Activated T-helper 1 cell treated with anti-CD3 and anti-CD28 coated beads, Interleukin-12 subunit alpha, Interleukin-12 subunit beta, Interleukin-2, Interleukin-4 antibody, amounts not matched to agents 30 ng/mL and 10 ng/mL and 1 ng/mL, durations not matched to agents 14 hours and 24 hours and 36 hours (primary cell): Measurements from ENCODE around the gene GPAT3. TPM values are rescaled to one million over a fixed set of nuclear protein-coding genes. Genes with fewer than 3 reads are reported as not detected.

Experiments used
- DNase-seq: peaks from one replicate; pipeline ENCODE4 v3.0.0; 2021; ENCODE audit warnings: low spot score
- H3K27ac Mint-ChIP-seq: one replicate; pipeline ENCODE4 v1.8.0; 2021; ENCODE audit warnings: mild to moderate bottlenecking, mixed read lengths
- H3K27me3 Mint-ChIP-seq: one replicate; pipeline ENCODE4 v1.8.0; 2022; ENCODE audit warnings: mild to moderate bottlenecking, moderate library complexity, mixed read lengths; ENCODE audit not compliant: insufficient read depth
- H3K36me3 Mint-ChIP-seq: one replicate; pipeline ENCODE4 v1.8.0; 2021; ENCODE audit warnings: low read depth, mixed read lengths
- H3K4me1 Mint-ChIP-seq: one replicate; pipeline ENCODE4 v1.8.0; 2021; ENCODE audit warnings: low read depth, mixed read lengths
- H3K4me3 Mint-ChIP-seq: one replicate; pipeline ENCODE4 v1.8.0; 2021; ENCODE audit warnings: mild to moderate bottlenecking, moderate library complexity, mixed read lengths
- H3K9me3 Mint-ChIP-seq: one replicate; pipeline ENCODE4 v1.8.0; 2021; ENCODE audit warnings: mixed read lengths
- intact Hi-C: fragments of 100-400 bp; cut with micrococcal nuclease; formaldehyde crosslinking; loops from one replicate; pipeline ENCODE4 v1.15.1; 2024
- total RNA-seq: library from RNA; stranded (reverse); gene quantifications from 2 replicates; pipeline ENCODE4 v1.2.3, GENCODE V29; 2022

The GPAT3 gene
- total RNA-seq, 1 donor from 2014 or later = 5.7 TPM

- no peak overlapping the region for H3K27ac Mint-ChIP-seq
- no peaks in the 10 kb centered on the region for H3K9me3 Mint-ChIP-seq
- H3K4me3 Mint-ChIP-seq = no peak overlapping the region
- peaks cover 7% of the 10 kb centered on the region for H3K27me3 Mint-ChIP-seq
- intact Hi-C loops = loop anchor here (1.0 to 10.0 kb wide), 4 partner anchors 290 to 937 kb away; partner anchors contain the start of gene CDS1
- H3K36me3 Mint-ChIP-seq = no peaks in the 10 kb centered on the region
- peak; percentile 22 for DNase-seq
- H3K4me1 Mint-ChIP-seq = peaks cover 4% of the 10 kb centered on the region
Observed at GRCh38 chr4:83644677-83645659, 109.1 kb downstream of the GPAT3 start.

GRCh38 chr4:83646538-83647239 lies 110.8 kb downstream of the GPAT3 start:
- H3K9me3 Mint-ChIP-seq = no peaks in the 10 kb centered on the region
- H3K36me3 Mint-ChIP-seq = no peaks in the 10 kb centered on the region
- H3K27me3 Mint-ChIP-seq = peaks cover 3% of the 10 kb centered on the region
- DNase-seq = no peak
- no peak overlapping the region for H3K4me3 Mint-ChIP-seq
- H3K27ac Mint-ChIP-seq = no peak overlapping the region
- H3K4me1 Mint-ChIP-seq = peaks cover 4% of the 10 kb centered on the region
- intact Hi-C loops = loop anchor here (10.0 kb wide), 1 partner anchor 292 kb away; no protein-coding TSS in a partner anchor

GRCh38 chr4:83651846-83652245 lies 115.9 kb downstream of the GPAT3 start:
- Mint-ChIP-seq H3K27me3 (peaks cover 2% of the 10 kb centered on the region), H3K36me3 (no peaks in the 10 kb centered on the region), H3K4me3 (no peak overlapping the region), H3K9me3 (no peaks in the 10 kb centered on the region), H3K4me1 (no peaks in the 10 kb centered on the region), H3K27ac (no peak overlapping the region)
- intact Hi-C loops = no loop called here
- no peak for DNase-seq

Other genes starting within 250 kb of the GPAT3 start
- 23.1 and 24.1 TPM in 2 replicates for gene HPSE, start 201.3 kb upstream of the GPAT3 start, total RNA-seq
- 8.8 and 9.7 TPM in 2 replicates for gene HELQ, start 80.3 kb upstream of the GPAT3 start, total RNA-seq
- gene MRPS18C, start 80.0 kb upstream of the GPAT3 start, total RNA-seq = 76.8 and 80.3 TPM in 2 replicates
- gene ABRAXAS1, start 51.0 kb upstream of the GPAT3 start, total RNA-seq = 11.0 and 11.3 TPM in 2 replicates